Measurements from ENCODE around the gene ARHGAP29. TPM values are rescaled to one million over a fixed set of nuclear protein-coding genes. Genes with fewer than 3 reads are reported as not detected.

ARHGAP29 gene
- polyA plus RNA-seq, 1 experiment = 21.5 TPM

- ChIA-PET CTCF (no interaction called here), POLR2A (no interaction called here)
- DNase-seq (ENCODE audit: low read depth) = no peak
- Histone ChIP-seq H3K4me3 (ENCODE audit: low read depth, low read length) (no peak overlapping the region), H3K36me3 (ENCODE audit: control insufficient read depth, insufficient read depth, low read length) (no peaks in the 10 kb centered on the region), H3K27me3 (ENCODE audit: control insufficient read depth, insufficient read depth, low read length) (no peaks in the 10 kb centered on the region)
- TF ChIP-seq, protein P1, sequence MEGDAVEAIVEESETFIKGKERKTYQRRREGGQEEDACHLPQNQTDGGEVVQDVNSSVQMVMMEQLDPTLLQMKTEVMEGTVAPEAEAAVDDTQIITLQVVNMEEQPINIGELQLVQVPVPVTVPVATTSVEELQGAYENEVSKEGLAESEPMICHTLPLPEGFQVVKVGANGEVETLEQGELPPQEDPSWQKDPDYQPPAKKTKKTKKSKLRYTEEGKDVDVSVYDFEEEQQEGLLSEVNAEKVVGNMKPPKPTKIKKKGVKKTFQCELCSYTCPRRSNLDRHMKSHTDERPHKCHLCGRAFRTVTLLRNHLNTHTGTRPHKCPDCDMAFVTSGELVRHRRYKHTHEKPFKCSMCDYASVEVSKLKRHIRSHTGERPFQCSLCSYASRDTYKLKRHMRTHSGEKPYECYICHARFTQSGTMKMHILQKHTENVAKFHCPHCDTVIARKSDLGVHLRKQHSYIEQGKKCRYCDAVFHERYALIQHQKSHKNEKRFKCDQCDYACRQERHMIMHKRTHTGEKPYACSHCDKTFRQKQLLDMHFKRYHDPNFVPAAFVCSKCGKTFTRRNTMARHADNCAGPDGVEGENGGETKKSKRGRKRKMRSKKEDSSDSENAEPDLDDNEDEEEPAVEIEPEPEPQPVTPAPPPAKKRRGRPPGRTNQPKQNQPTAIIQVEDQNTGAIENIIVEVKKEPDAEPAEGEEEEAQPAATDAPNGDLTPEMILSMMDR (IDR thresholded peaks at IDR 0.05; ENCODE audit: insufficient read depth, low read depth, low read length) = no peak
Measured at GRCh38 chr1:94279038-94279437, 41.7 kb upstream of the ARHGAP29 start.

- DNase-seq (ENCODE audit: low read depth) = no peak
- TF ChIP-seq, protein P1 (IDR thresholded peaks at IDR 0.05; ENCODE audit: insufficient read depth, low read depth, low read length) = no peak
- no peaks in the 10 kb centered on the region for H3K27me3 ChIP-seq (ENCODE audit: control insufficient read depth, insufficient read depth, low read length)
- ChIA-PET CTCF (interaction anchor here (1.2 kb wide), 1 partner anchor 43 kb away, joined by 3 read pairs; no protein-coding TSS in a partner anchor), POLR2A (no interaction called here)
- H3K36me3 ChIP-seq (ENCODE audit: control insufficient read depth, insufficient read depth, low read length) = no peaks in the 10 kb centered on the region
- H3K4me3 ChIP-seq (ENCODE audit: low read depth, low read length) = no peak overlapping the region
Measured at GRCh38 chr1:94276988-94277434, 39.6 kb upstream of the ARHGAP29 start.

DNA sequence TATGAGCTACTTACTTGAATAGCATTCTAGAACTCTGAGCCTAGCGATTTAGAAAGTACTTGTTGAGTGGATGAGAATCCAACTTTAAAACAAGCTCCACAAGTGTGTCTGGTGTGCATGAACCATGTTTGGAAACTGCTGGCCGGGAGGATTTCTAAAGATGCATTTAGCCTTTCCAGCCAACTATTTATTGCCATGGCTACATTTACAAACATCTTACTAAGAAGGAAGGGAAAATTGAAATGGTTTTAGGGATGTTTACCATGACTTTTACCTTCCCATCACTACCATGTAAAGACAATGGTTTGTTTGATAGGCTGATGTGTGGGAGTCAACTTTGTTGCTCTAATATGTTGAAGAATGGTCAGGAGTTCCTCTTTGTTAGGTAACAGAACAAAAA lies 37.7 kb upstream of the ARHGAP29 start:
- TF ChIP-seq, protein P1 (IDR thresholded peaks at IDR 0.05; ENCODE audit: insufficient read depth, low read depth, low read length) = no peak
- H3K4me3 ChIP-seq (ENCODE audit: low read depth, low read length) = no peak overlapping the region
- H3K27me3 ChIP-seq (ENCODE audit: control insufficient read depth, insufficient read depth, low read length) = no peaks in the 10 kb centered on the region
- DNase-seq (ENCODE audit: low read depth) = no peak
- POLR2A ChIA-PET = no interaction called here
- no peaks in the 10 kb centered on the region for H3K36me3 ChIP-seq (ENCODE audit: control insufficient read depth, insufficient read depth, low read length)
- CTCF ChIA-PET = no interaction called here

- TF ChIP-seq, protein P1 (IDR thresholded peaks at IDR 0.05; ENCODE audit: insufficient read depth, low read depth, low read length) = no peak
- DNase-seq (ENCODE audit: low read depth) = no peak
- Histone ChIP-seq H3K36me3 (ENCODE audit: control insufficient read depth, insufficient read depth, low read length) (no peaks in the 10 kb centered on the region), H3K27me3 (ENCODE audit: control insufficient read depth, insufficient read depth, low read length) (no peaks in the 10 kb centered on the region), H3K4me3 (ENCODE audit: low read depth, low read length) (no peak overlapping the region)
- POLR2A ChIA-PET = no interaction called here
- CTCF ChIA-PET = interaction anchor here (0.9 kb wide), 1 partner anchor 10 kb away, joined by 4 read pairs; no protein-coding TSS in a partner anchor
Measured at GRCh38 chr1:94274561-94274960, 37.2 kb upstream of the ARHGAP29 start.

GRCh38 chr1:94273111-94273510 lies 35.7 kb upstream of the ARHGAP29 start:
- H3K4me3 ChIP-seq (ENCODE audit: low read depth, low read length) = no peak overlapping the region
- ChIA-PET POLR2A (no interaction called here), CTCF (no interaction called here)
- H3K27me3 ChIP-seq (ENCODE audit: control insufficient read depth, insufficient read depth, low read length) = no peaks in the 10 kb centered on the region
- no peak for DNase-seq (ENCODE audit: low read depth)
- TF ChIP-seq, protein P1 (IDR thresholded peaks at IDR 0.05; ENCODE audit: insufficient read depth, low read depth, low read length) = no peak
- H3K36me3 ChIP-seq (ENCODE audit: control insufficient read depth, insufficient read depth, low read length) = no peaks in the 10 kb centered on the region
